GM12864 (cell line): ENCODE results near the gene CCNG2.

Experiments used
- DNase-seq: peaks from one replicate; pipeline ENCODE4 v3.0.0-alpha.2; 2011; ENCODE audit warnings: low read depth
- H3K4me3 ChIP-seq: 2 replicates; pipeline ENCODE4 v1.5.1; 2011; ENCODE audit warnings: mild to moderate bottlenecking, low read depth, low read length, control low read depth
- TF ChIP-seq, protein P1 (sequence below): IDR thresholded peaks from 2 replicates; pipeline ENCODE4 v1.5.1; 2011; ENCODE audit warnings: low read depth, mild to moderate bottlenecking, moderate library complexity, low read length, control low read depth, inconsistent platforms; ENCODE audit errors: missing control alignments

CCNG2 gene

GRCh38 chr4:77154761-77155499 is 2.1 kb upstream of the CCNG2 start:
- H3K4me3 ChIP-seq = no peak overlapping the region
- DNase-seq = no peak
- TF ChIP-seq, protein P1, sequence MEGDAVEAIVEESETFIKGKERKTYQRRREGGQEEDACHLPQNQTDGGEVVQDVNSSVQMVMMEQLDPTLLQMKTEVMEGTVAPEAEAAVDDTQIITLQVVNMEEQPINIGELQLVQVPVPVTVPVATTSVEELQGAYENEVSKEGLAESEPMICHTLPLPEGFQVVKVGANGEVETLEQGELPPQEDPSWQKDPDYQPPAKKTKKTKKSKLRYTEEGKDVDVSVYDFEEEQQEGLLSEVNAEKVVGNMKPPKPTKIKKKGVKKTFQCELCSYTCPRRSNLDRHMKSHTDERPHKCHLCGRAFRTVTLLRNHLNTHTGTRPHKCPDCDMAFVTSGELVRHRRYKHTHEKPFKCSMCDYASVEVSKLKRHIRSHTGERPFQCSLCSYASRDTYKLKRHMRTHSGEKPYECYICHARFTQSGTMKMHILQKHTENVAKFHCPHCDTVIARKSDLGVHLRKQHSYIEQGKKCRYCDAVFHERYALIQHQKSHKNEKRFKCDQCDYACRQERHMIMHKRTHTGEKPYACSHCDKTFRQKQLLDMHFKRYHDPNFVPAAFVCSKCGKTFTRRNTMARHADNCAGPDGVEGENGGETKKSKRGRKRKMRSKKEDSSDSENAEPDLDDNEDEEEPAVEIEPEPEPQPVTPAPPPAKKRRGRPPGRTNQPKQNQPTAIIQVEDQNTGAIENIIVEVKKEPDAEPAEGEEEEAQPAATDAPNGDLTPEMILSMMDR = no peak

- no peak for DNase-seq
- H3K4me3 ChIP-seq = peak overlapping the region; percentile 48; the same call in 1 of the 2 replicates
- TF ChIP-seq, protein P1 = no peak
These were observed 1.2 kb upstream of the CCNG2 start for GRCh38 chr4:77155631-77156452.

DNA sequence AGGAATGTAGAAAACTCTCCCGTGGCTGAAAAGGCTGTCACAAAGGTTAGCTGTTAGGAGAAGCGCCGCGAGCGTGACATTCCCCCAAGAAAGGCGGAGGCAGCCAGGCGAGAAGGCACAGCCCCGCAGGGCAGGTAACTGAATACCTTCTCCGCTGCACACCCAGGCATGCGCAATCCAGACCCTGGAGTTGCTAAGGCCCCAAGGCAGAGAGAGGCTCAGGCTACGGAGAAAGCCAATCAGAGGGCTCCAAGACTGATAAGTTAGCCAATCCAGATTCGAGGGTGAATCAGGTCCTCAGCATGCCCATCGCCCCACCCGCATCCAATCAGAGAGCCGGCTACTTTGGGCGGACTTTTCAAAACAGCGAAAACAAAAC is 485 bp upstream of the CCNG2 start:
- DNase-seq = peak; percentile 99
- peak overlapping the region; percentile 97 for H3K4me3 ChIP-seq
- TF ChIP-seq, protein P1 = no peak

- DNase-seq = no peak
- TF ChIP-seq, protein P1 = peak; percentile 17
- H3K4me3 ChIP-seq = peak overlapping the region; percentile 97
These were observed 966 bp downstream of the CCNG2 start for GRCh38 chr4:77157859-77158486.

DNA sequence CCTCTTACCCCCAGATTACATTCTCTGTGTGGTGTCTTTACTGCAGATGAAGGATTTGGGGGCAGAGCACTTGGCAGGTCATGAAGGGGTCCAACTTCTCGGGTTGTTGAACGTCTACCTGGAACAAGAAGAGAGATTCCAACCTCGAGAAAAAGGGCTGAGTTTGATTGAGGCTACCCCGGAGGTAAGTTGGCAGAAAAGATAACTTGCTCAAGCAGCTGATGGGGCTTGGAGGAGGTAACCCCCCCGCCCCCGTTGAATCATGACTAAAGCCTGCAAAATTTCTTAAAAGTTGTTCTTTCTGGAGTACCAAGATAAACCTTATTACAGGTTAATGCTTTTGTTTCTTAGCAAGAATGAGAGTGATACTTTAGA is 1.5 kb downstream of the CCNG2 start:
- TF ChIP-seq, protein P1 = no peak
- no peak for DNase-seq
- peak overlapping the region; percentile 97 for H3K4me3 ChIP-seq

- DNase-seq = no peak
- TF ChIP-seq, protein P1 = no peak
- H3K4me3 ChIP-seq = no peak overlapping the region; the same call in 1 of the 2 replicates
These were observed 2.8 kb downstream of the CCNG2 start for GRCh38 chr4:77159806-77160205.
